Ovary (tissue), 9 donors: ENCODE data around the gene TMTC2. TPM values are rescaled to one million over a fixed set of nuclear protein-coding genes. Genes with fewer than 3 reads are reported as not detected.

Source experiments
- DNase-seq, 5 donors: peaks; one replicate each; pipeline ENCODE4 v3.0.0-alpha.2; 2019 to 2020
- H3K27ac ChIP-seq, 2 donors: fragments of 200-600 bp; one replicate each; pipeline versions ENCODE4 v1.5.1 to v1.8.0; 2019 to 2022
- H3K27me3 ChIP-seq: fragments of 200-600 bp; one replicate; pipeline ENCODE4 v1.8.0; 2022
- H3K36me3 ChIP-seq: fragments of 200-600 bp; sonication (generic); one replicate; pipeline ENCODE4 v1.5.1; 2019
- H3K4me1 ChIP-seq: one replicate; pipeline ENCODE4 v1.8.1; 2013; ENCODE audit warnings: mild to moderate bottlenecking, moderate library complexity; ENCODE audit not compliant: insufficient read depth
- H3K4me3 ChIP-seq: fragments of 200-600 bp; sonication (generic); one replicate; pipeline ENCODE4 v1.5.1; 2017
- H3K9me3 ChIP-seq, 2 donors: fragments of 200-600 bp in 1 of 2; sonication (generic) in 1 of 2; one replicate each; pipeline versions ENCODE4 v1.5.1 to v1.8.1; 2013 to 2019; ENCODE audit warnings: mild to moderate bottlenecking in 1 of 2, moderate library complexity in 1 of 2
- EP300 ChIP-seq: sonication (generic); formaldehyde crosslinking; IDR thresholded peaks from one replicate; pipeline ENCODE4 v1.6.1; 2017; ENCODE audit warnings: antibody characterized with exemption
- POLR2A ChIP-seq: fragments of 450-650 bp; IDR thresholded peaks from one replicate; pipeline ENCODE4 v1.6.1; 2017; ENCODE audit warnings: antibody characterized with exemption, mild to moderate bottlenecking, moderate library complexity
- WGBS, 3 donors: extraction: QIAGEN DNeasy Blood & Tissue Kit in 1 of 3; methylation state at CpG; one replicate each; pipeline versions ENCODE4 v1.1.5 to v1.1.7; 2013 to 2017; 5-methylcytosine and 5-hydroxymethylcytosine counted together
- intact Hi-C, 4 donors: fragments of 100-400 bp; cut with DNase I; formaldehyde crosslinking; loops; one replicate each; pipeline versions ENCODE4 v1.11.0 to v1.15.1; 2022 to 2023
- polyA plus RNA-seq, 2 donors: library from polyadenylated mRNA; stranded (reverse); fragments of 200-250 nt in 1 of 2; fragments of 350-450 nt in 1 of 2; fragmentation: Illumina TruSeq in 1 of 2; extraction: RNeasy Lipid Tissue Mini Kit (QIAGEN cat#74804) in 1 of 2; gene quantifications; one replicate each; pipeline ENCODE4 v1.2.3, GENCODE V29; 2013 to 2014
- total RNA-seq, 7 donors: library from RNA; depleted of rRNA in 2 of 7; stranded (reverse); fragments of >200 nt in 2 of 7; fragmentation: NEBNext Ultra II Directional in 3 of 7; extraction: Animal tissue kit (Norgen Biotek cat#: 25700) in 3 of 7; gene quantifications; one replicate each; pipeline versions ENCODE4 v1.1.0 to v1.2.4, GENCODE V29; 2016 to 2023
- TF ChIP-seq, protein P1 (sequence below), 3 donors: fragments of 450-650 bp in 2 of 3; fragments of 200-600 bp in 1 of 3; IDR thresholded peaks; one replicate each; pipeline versions ENCODE4 v1.5.1 to v1.8.0; 2016 to 2022; ENCODE audit warnings: antibody characterized with exemption in 3 of 3, mild to moderate bottlenecking in 1 of 3
- donor health status: DM: no; HTN: no; CAD: no; lungs with moderate emphysema.
- donor health status: DM: no; HTN: no; CAD: no.
- donor health status: Bipolar disorder and iron deficiency.
- donor health status: DM: yes; HTN: yes; CAD: no.
- donor health status: DM: no; HTN: no; CAD: no.
- donor health status: DM: yes; HTN: yes; CAD: no.

Gene TMTC2
- total and polyA plus RNA-seq, 9 donors = 2.0 to 22.6 (median 5.6) TPM

DNA sequence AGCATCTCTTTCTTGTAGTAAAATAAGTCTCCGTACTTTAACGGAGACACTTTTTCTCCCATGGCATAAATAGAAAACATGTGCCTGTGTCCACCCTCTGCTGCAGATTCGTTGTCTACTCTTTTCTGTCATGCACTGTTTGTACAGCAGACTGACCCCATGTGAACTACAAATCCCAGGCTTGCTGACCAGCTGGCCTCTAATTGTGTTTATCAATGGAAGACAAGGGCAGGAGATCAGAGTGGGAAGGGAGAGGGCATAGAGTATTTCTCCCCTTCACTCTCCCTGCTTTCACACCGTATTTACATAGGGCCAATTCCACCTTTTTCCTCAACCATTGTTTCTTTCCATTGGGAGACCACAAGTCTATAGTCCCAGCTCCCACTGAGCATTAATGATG lies 31.0 kb upstream of the TMTC2 start:
- Histone ChIP-seq H3K36me3 (no peaks in the 10 kb centered on the region), H3K27ac (no peak overlapping the region), H3K4me3 (no peak overlapping the region), H3K27me3 (no peaks in the 10 kb centered on the region), H3K9me3 (no peaks in the 10 kb centered on the region), H3K4me1 (no peaks in the 10 kb centered on the region)
- intact Hi-C loops = no loop called here
- DNase-seq = no peak
- no peak for TF ChIP-seq EP300
- TF ChIP-seq, protein P1, sequence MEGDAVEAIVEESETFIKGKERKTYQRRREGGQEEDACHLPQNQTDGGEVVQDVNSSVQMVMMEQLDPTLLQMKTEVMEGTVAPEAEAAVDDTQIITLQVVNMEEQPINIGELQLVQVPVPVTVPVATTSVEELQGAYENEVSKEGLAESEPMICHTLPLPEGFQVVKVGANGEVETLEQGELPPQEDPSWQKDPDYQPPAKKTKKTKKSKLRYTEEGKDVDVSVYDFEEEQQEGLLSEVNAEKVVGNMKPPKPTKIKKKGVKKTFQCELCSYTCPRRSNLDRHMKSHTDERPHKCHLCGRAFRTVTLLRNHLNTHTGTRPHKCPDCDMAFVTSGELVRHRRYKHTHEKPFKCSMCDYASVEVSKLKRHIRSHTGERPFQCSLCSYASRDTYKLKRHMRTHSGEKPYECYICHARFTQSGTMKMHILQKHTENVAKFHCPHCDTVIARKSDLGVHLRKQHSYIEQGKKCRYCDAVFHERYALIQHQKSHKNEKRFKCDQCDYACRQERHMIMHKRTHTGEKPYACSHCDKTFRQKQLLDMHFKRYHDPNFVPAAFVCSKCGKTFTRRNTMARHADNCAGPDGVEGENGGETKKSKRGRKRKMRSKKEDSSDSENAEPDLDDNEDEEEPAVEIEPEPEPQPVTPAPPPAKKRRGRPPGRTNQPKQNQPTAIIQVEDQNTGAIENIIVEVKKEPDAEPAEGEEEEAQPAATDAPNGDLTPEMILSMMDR (IDR thresholded peaks at IDR 0.05) = no peak
- TF ChIP-seq POLR2A = no peak
- 35 to 65% (median 43%) methylated on average over 4 of the region's 4 CpGs for WGBS, 3 donors

DNA sequence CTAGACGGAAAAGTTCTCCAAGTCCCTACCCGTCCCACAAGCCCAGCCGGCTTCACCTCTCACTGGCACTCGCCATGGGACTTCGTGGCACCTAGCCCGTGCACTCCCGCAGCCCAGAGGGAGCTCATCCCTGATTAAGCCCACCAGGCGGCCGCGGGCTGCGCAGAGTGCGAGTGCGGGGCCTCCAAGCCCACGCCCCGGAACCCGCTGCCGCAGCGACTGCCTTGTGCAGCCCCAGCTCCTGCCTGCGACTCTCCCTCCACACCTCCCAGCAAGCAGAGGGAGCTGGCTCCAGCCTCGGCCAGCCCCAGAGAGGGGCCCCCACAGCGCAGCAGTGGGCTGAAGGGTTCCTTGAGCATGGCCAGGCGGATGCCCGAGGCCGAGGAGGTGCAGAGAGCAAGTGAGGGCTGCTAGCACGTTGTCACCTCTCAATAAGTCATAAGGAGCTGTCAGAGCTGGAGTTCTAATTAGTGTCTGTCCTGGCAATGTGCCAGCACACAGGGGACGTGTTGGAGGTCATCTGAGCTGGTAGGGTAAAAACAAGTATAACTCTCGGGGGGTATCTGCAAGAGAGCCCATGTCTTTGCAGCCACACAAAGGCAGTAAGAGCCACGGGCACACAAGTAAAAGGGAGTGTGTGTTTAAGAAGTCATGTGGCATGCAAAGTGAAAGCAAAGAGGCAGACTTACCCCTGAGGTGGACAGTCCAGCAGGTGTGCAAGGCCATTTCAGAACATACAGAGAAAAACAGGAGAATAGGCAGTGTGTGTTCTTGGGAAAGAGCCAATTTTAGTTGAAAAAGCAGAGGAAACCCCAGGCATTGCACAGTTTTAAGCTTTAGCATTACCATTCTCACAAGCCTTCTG lies 27.1 kb upstream of the TMTC2 start:
- TF ChIP-seq EP300 = no peak
- TF ChIP-seq, protein P1 (IDR thresholded peaks at IDR 0.05) = no peak
- no peak for TF ChIP-seq POLR2A
- Histone ChIP-seq H3K4me3 (no peak overlapping the region), H3K27ac (no peak overlapping the region), H3K27me3 (no peaks in the 10 kb centered on the region), H3K9me3 (no peaks in the 10 kb centered on the region), H3K36me3 (no peaks in the 10 kb centered on the region), H3K4me1 (no peaks in the 10 kb centered on the region)
- 81 to 83% (median 83%) methylated on average over 28 of the region's 28 CpGs for WGBS, 3 donors
- intact Hi-C loops = no loop called here
- no peak for DNase-seq

DNA sequence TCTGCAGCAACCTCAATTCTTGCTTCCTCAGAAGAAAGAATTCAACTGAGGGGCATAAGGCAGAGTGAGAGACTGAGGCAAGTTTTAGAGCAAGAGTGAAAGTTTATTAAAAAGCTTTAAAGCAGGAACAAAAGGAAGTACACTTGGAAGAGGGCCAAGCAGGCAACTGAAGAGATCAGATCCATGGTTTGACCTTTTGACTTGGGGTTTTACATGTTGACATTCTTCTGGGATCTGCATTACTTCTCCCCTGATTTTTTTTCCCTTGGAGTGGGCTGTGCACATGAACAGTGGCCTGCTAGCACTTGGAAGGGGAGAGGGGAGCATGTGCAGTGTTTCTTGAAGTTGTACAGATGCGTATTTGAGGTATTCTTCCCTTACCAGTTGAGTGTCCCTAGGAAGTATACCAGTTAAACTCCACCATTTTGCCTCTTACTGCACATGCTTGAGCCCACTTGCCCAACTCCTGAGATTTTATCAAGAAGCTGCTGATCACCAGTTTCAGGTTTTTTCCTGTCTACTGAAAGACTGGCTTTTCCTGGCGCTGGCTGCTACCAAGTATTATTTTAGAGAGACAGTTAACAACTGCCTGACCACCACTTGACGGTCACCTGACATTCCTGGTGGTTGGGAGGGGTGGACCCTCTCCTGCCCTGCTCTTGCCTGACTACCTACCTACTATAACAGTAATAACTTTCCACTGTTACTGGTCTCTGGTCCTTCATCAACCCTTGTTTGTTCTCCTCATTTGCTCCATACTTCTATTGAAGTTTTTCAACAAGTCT lies 26.0 kb upstream of the TMTC2 start:
- Histone ChIP-seq H3K27ac (no peak overlapping the region), H3K4me1 (no peaks in the 10 kb centered on the region), H3K36me3 (no peaks in the 10 kb centered on the region), H3K4me3 (no peak overlapping the region), H3K9me3 (no peaks in the 10 kb centered on the region), H3K27me3 (no peaks in the 10 kb centered on the region)
- WGBS, 3 donors = 85 to 93% (median 87%) methylated on average over 3 of the region's 3 CpGs
- intact Hi-C loops = no loop called here
- no peak for DNase-seq
- TF ChIP-seq, protein P1 (IDR thresholded peaks at IDR 0.05) = no peak
- TF ChIP-seq EP300 (no peak), POLR2A (no peak)

DNA sequence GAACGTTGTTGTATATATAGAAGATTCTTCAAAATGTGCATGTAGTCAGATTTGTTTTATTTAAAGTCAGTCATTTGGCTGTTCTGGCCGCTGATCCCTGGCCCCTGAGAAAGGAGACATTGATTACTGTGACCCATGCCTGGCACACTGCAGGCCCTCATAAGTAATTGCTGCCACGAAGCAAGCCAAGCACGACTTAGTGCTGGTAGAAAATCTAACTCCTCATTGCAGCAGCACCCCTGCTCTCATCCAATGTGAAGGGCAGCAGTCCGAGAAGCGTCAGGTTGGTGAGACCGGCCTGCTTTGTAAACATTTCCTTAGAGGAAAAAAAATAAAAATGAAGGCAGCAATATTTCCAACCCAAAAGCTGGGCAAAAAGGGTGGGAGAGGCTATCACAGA lies 22.8 kb upstream of the TMTC2 start:
- H3K36me3 ChIP-seq = no peaks in the 10 kb centered on the region
- 29 to 45% (median 32%) methylated on average over 7 of the region's 7 CpGs for WGBS, 3 donors
- no peaks in the 10 kb centered on the region for H3K27me3 ChIP-seq
- H3K4me3 ChIP-seq = no peak overlapping the region
- H3K9me3 ChIP-seq = no peaks in the 10 kb centered on the region
- H3K27ac ChIP-seq = no peak overlapping the region
- intact Hi-C loops = no loop called here
- TF ChIP-seq, protein P1 (IDR thresholded peaks at IDR 0.05) = no peak
- no peak for TF ChIP-seq EP300
- no peak for DNase-seq
- H3K4me1 ChIP-seq = no peaks in the 10 kb centered on the region
